Activated T-cell treated with anti-CD3 and anti-CD28 coated beads, Interleukin-2, amount 50 U/mL, for 24 hours (primary cell): Measurements from ENCODE around the gene MED17.

Experiments used
- DNase-seq: peaks from one replicate; pipeline ENCODE4 v3.0.0-alpha.2; 2020
- H3K27ac Mint-ChIP-seq: 2 replicates; pipeline ENCODE4 v1.8.0; 2020; ENCODE audit warnings: mild to moderate bottlenecking, mixed read lengths
- H3K27me3 Mint-ChIP-seq: 2 replicates; pipeline ENCODE4 v1.8.0; 2020; ENCODE audit warnings: mixed read lengths
- H3K36me3 Mint-ChIP-seq: 2 replicates; pipeline ENCODE4 v1.8.0; 2020; ENCODE audit warnings: low read depth, mixed read lengths
- H3K4me1 Mint-ChIP-seq: 2 replicates; pipeline ENCODE4 v1.8.0; 2020; ENCODE audit warnings: low read depth, mixed read lengths
- H3K4me3 Mint-ChIP-seq: 2 replicates; pipeline ENCODE4 v1.8.0; 2020; ENCODE audit warnings: mild to moderate bottlenecking, moderate library complexity, mixed read lengths
- H3K9me3 Mint-ChIP-seq: 2 replicates; pipeline ENCODE4 v1.8.0; 2020; ENCODE audit warnings: mixed read lengths

Gene MED17

GRCh38 chr11:93819966-93820695 is 36.0 kb downstream of the MED17 start:
- H3K4me1 Mint-ChIP-seq: no peaks in the 10 kb centered on the region
- H3K9me3 Mint-ChIP-seq: no peaks in the 10 kb centered on the region
- no peaks in the 10 kb centered on the region for H3K27me3 Mint-ChIP-seq
- DNase-seq: no peak
- H3K27ac Mint-ChIP-seq: no peak overlapping the region
- no peak overlapping the region for H3K4me3 Mint-ChIP-seq
- H3K36me3 Mint-ChIP-seq: peaks cover 24% of the 10 kb centered on the region

- H3K9me3 Mint-ChIP-seq: no peaks in the 10 kb centered on the region
- H3K4me3 Mint-ChIP-seq: no peak overlapping the region
- H3K27me3 Mint-ChIP-seq: no peaks in the 10 kb centered on the region
- H3K27ac Mint-ChIP-seq: no peak overlapping the region
- H3K4me1 Mint-ChIP-seq: no peaks in the 10 kb centered on the region
- peaks cover 17% of the 10 kb centered on the region for H3K36me3 Mint-ChIP-seq
- DNase-seq: no peak
These were observed 36.8 kb downstream of the MED17 start for GRCh38 chr11:93820847-93821246.

- DNase-seq: no peak
- H3K4me1 Mint-ChIP-seq: no peaks in the 10 kb centered on the region
- H3K36me3 Mint-ChIP-seq: peaks cover 14% of the 10 kb centered on the region
- H3K4me3 Mint-ChIP-seq: no peak overlapping the region
- no peak overlapping the region for H3K27ac Mint-ChIP-seq
- no peaks in the 10 kb centered on the region for H3K9me3 Mint-ChIP-seq
- no peaks in the 10 kb centered on the region for H3K27me3 Mint-ChIP-seq
These were observed 37.5 kb downstream of the MED17 start for GRCh38 chr11:93821617-93822016.

- Mint-ChIP-seq H3K27ac (no peak overlapping the region), H3K4me1 (no peaks in the 10 kb centered on the region), H3K9me3 (no peaks in the 10 kb centered on the region), H3K27me3 (no peaks in the 10 kb centered on the region), H3K36me3 (peaks cover 12% of the 10 kb centered on the region), H3K4me3 (no peak overlapping the region)
- DNase-seq: no peak
These were observed 38.3 kb downstream of the MED17 start for GRCh38 chr11:93822359-93822758.

- Mint-ChIP-seq H3K4me3 (no peak overlapping the region), H3K27me3 (no peaks in the 10 kb centered on the region), H3K4me1 (no peaks in the 10 kb centered on the region), H3K36me3 (peaks cover 5% of the 10 kb centered on the region), H3K9me3 (no peaks in the 10 kb centered on the region), H3K27ac (no peak overlapping the region)
- DNase-seq: no peak
These were observed 39.1 kb downstream of the MED17 start for GRCh38 chr11:93823210-93823609.

- H3K27me3 Mint-ChIP-seq: no peaks in the 10 kb centered on the region
- DNase-seq: no peak
- no peak overlapping the region for H3K4me3 Mint-ChIP-seq
- no peaks in the 10 kb centered on the region for H3K9me3 Mint-ChIP-seq
- H3K36me3 Mint-ChIP-seq: no peaks in the 10 kb centered on the region
- no peak overlapping the region for H3K27ac Mint-ChIP-seq
- H3K4me1 Mint-ChIP-seq: no peaks in the 10 kb centered on the region
These were observed 43.3 kb downstream of the MED17 start for GRCh38 chr11:93827363-93827762.

GRCh38 chr11:93829598-93829997 is 45.5 kb downstream of the MED17 start:
- Mint-ChIP-seq H3K4me3 (no peak overlapping the region), H3K9me3 (no peaks in the 10 kb centered on the region), H3K4me1 (no peaks in the 10 kb centered on the region), H3K27me3 (no peaks in the 10 kb centered on the region), H3K36me3 (no peaks in the 10 kb centered on the region), H3K27ac (no peak overlapping the region)
- no peak for DNase-seq

GRCh38 chr11:93831343-93832127 is 47.5 kb downstream of the MED17 start:
- no peaks in the 10 kb centered on the region for H3K36me3 Mint-ChIP-seq
- H3K4me1 Mint-ChIP-seq: no peaks in the 10 kb centered on the region
- H3K27me3 Mint-ChIP-seq: no peaks in the 10 kb centered on the region
- no peak for DNase-seq
- no peak overlapping the region for H3K27ac Mint-ChIP-seq
- H3K9me3 Mint-ChIP-seq: no peaks in the 10 kb centered on the region
- H3K4me3 Mint-ChIP-seq: no peak overlapping the region

- Mint-ChIP-seq H3K36me3 (no peaks in the 10 kb centered on the region), H3K4me3 (no peak overlapping the region), H3K27ac (no peak overlapping the region), H3K4me1 (no peaks in the 10 kb centered on the region), H3K27me3 (no peaks in the 10 kb centered on the region), H3K9me3 (no peaks in the 10 kb centered on the region)
- no peak for DNase-seq
These were observed 48.7 kb downstream of the MED17 start for GRCh38 chr11:93832780-93833179.

GRCh38 chr11:93838967-93839366 is 54.9 kb downstream of the MED17 start:
- DNase-seq: no peak
- no peaks in the 10 kb centered on the region for H3K4me1 Mint-ChIP-seq
- no peaks in the 10 kb centered on the region for H3K27me3 Mint-ChIP-seq
- H3K4me3 Mint-ChIP-seq: no peak overlapping the region
- H3K27ac Mint-ChIP-seq: no peak overlapping the region
- no peaks in the 10 kb centered on the region for H3K36me3 Mint-ChIP-seq
- no peaks in the 10 kb centered on the region for H3K9me3 Mint-ChIP-seq

GRCh38 chr11:93840180-93840579 is 56.1 kb downstream of the MED17 start:
- H3K9me3 Mint-ChIP-seq: no peaks in the 10 kb centered on the region
- no peak overlapping the region for H3K27ac Mint-ChIP-seq
- H3K36me3 Mint-ChIP-seq: no peaks in the 10 kb centered on the region

GRCh38 chr11:93840981-93841380 is 56.9 kb downstream of the MED17 start:
- no peak for DNase-seq
- Mint-ChIP-seq H3K27ac (no peak overlapping the region), H3K36me3 (no peaks in the 10 kb centered on the region), H3K27me3 (no peaks in the 10 kb centered on the region), H3K4me3 (no peak overlapping the region), H3K9me3 (no peaks in the 10 kb centered on the region), H3K4me1 (no peaks in the 10 kb centered on the region)

More at GRCh38 chr11:93840180-93840579, 56.1 kb downstream of the MED17 start:
- no peak for DNase-seq
- Mint-ChIP-seq H3K4me1 (no peaks in the 10 kb centered on the region), H3K4me3 (no peak overlapping the region), H3K27me3 (no peaks in the 10 kb centered on the region)

- Mint-ChIP-seq H3K36me3 (no peaks in the 10 kb centered on the region), H3K27ac (no peak overlapping the region), H3K9me3 (no peaks in the 10 kb centered on the region)
These were observed 57.4 kb downstream of the MED17 start for GRCh38 chr11:93841446-93841845.

GRCh38 chr11:93842034-93842433 is 58.0 kb downstream of the MED17 start:
- H3K27me3 Mint-ChIP-seq: no peaks in the 10 kb centered on the region
- no peaks in the 10 kb centered on the region for H3K9me3 Mint-ChIP-seq
- no peak overlapping the region for H3K27ac Mint-ChIP-seq
- H3K4me1 Mint-ChIP-seq: no peaks in the 10 kb centered on the region
- DNase-seq: no peak
- H3K36me3 Mint-ChIP-seq: no peaks in the 10 kb centered on the region
- H3K4me3 Mint-ChIP-seq: no peak overlapping the region

More at GRCh38 chr11:93841446-93841845, 57.4 kb downstream of the MED17 start:
- Mint-ChIP-seq H3K27me3 (no peaks in the 10 kb centered on the region), H3K4me1 (no peaks in the 10 kb centered on the region), H3K4me3 (no peak overlapping the region)
- no peak for DNase-seq

GRCh38 chr11:93842461-93842860 is 58.4 kb downstream of the MED17 start:
- Mint-ChIP-seq H3K4me3 (no peak overlapping the region), H3K9me3 (no peaks in the 10 kb centered on the region), H3K27ac (no peak overlapping the region), H3K36me3 (no peaks in the 10 kb centered on the region), H3K4me1 (no peaks in the 10 kb centered on the region), H3K27me3 (peaks cover 3% of the 10 kb centered on the region)
- no peak for DNase-seq
